ENCODE data around the gene CAPN11. TPM values are rescaled to one million over a fixed set of nuclear protein-coding genes. Genes with fewer than 3 reads are reported as not detected.
A peak's percentile ranks its signal among the peaks of the same experiment; 100 is the strongest.

The CAPN11 gene
- total RNA-seq, 1 experiment from 2014 or later = not detected

GRCh38 chr6:44217332-44218143 lies 58.9 kb downstream of the CAPN11 start:
- H2AFZ ChIP-seq (ENCODE audit: low read length) = no peak overlapping the region
- H3K79me2 ChIP-seq (ENCODE audit: low read length) = no peaks in the 10 kb centered on the region
- intact Hi-C loops (cut with micrococcal nuclease) = no loop called here
- peaks cover 4% of the 10 kb centered on the region for H3F3A ChIP-seq (ENCODE audit: low read length, unreplicated experiment)
- DNase-seq (no peak), ATAC-seq (no peak)
- H3K9me3 ChIP-seq (ENCODE audit: low read length) = no peaks in the 10 kb centered on the region
- BruUV-seq (replicated peaks) = no TSS peak
- CTCF ChIA-PET = no interaction called here
- no peak overlapping the region for H3K27ac ChIP-seq (ENCODE audit: low read length)
- H3K27me3 ChIP-seq (ENCODE audit: low read length) = no peaks in the 10 kb centered on the region
- no peak overlapping the region for H3K9ac ChIP-seq (ENCODE audit: low read length)
- H3K4me2 ChIP-seq (ENCODE audit: low read length) = no peak overlapping the region
- peaks cover 19% of the 10 kb centered on the region; the same call in 1 of the 2 replicates for H3K4me1 ChIP-seq (ENCODE audit: insufficient read depth, low read length)
- TF ChIP-seq EZH2 (IDR thresholded peaks at IDR 0.05; ENCODE audit: low read length, unreplicated experiment) (no peak), EZH2phosphoT487 (IDR thresholded peaks at IDR 0.05; ENCODE audit: borderline replicate concordance, low read length) (no peak)
- TF ChIP-seq, protein P1, sequence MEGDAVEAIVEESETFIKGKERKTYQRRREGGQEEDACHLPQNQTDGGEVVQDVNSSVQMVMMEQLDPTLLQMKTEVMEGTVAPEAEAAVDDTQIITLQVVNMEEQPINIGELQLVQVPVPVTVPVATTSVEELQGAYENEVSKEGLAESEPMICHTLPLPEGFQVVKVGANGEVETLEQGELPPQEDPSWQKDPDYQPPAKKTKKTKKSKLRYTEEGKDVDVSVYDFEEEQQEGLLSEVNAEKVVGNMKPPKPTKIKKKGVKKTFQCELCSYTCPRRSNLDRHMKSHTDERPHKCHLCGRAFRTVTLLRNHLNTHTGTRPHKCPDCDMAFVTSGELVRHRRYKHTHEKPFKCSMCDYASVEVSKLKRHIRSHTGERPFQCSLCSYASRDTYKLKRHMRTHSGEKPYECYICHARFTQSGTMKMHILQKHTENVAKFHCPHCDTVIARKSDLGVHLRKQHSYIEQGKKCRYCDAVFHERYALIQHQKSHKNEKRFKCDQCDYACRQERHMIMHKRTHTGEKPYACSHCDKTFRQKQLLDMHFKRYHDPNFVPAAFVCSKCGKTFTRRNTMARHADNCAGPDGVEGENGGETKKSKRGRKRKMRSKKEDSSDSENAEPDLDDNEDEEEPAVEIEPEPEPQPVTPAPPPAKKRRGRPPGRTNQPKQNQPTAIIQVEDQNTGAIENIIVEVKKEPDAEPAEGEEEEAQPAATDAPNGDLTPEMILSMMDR (conservative IDR thresholded peaks at IDR 0.05; ENCODE audit: low read depth, low read length) = no peak
- no peaks in the 10 kb centered on the region for H4K20me1 ChIP-seq (ENCODE audit: low read length)
- H3K9me2 ChIP-seq (replicated peaks; ENCODE audit: low read length) = no peaks in the 10 kb centered on the region
- POLR2A ChIA-PET (ENCODE audit: unreplicated experiment) = no interaction called here
- no peak overlapping the region for H3K4me3 ChIP-seq (ENCODE audit: low read length)
- no peaks in the 10 kb centered on the region for H3K36me3 ChIP-seq (ENCODE audit: low read depth, low read length)

GRCh38 chr6:44219053-44219814 lies 60.6 kb downstream of the CAPN11 start:
- peaks cover 21% of the 10 kb centered on the region for H3K4me1 ChIP-seq (ENCODE audit: insufficient read depth, low read length)
- peak; percentile 72 for DNase-seq
- BruUV-seq (replicated peaks) = TSS peak; percentile 60

More at GRCh38 chr6:44219053-44219814, 60.6 kb downstream of the CAPN11 start:
- ChIA-PET POLR2A (ENCODE audit: unreplicated experiment) (no interaction called here), CTCF (no interaction called here)
- Histone ChIP-seq H3K27me3 (ENCODE audit: low read length) (no peaks in the 10 kb centered on the region), H3F3A (ENCODE audit: low read length, unreplicated experiment) (peaks cover 4% of the 10 kb centered on the region), H3K27ac (ENCODE audit: low read length) (no peak overlapping the region), H3K9me3 (ENCODE audit: low read length) (no peaks in the 10 kb centered on the region), H3K4me3 (ENCODE audit: low read length) (peak overlapping the region; percentile 70), H3K9ac (ENCODE audit: low read length) (peak overlapping the region; percentile 52; the same call in 1 of the 2 replicates), H3K9me2 (replicated peaks; ENCODE audit: low read length) (no peaks in the 10 kb centered on the region), H4K20me1 (ENCODE audit: low read length) (no peaks in the 10 kb centered on the region), H3K79me2 (ENCODE audit: low read length) (peaks cover 5% of the 10 kb centered on the region), H2AFZ (ENCODE audit: low read length) (peak overlapping the region; percentile 98), H3K4me2 (ENCODE audit: low read length) (peak overlapping the region; percentile 85), H3K36me3 (ENCODE audit: low read depth, low read length) (no peaks in the 10 kb centered on the region)
- intact Hi-C loops (cut with micrococcal nuclease) = no loop called here
- TF ChIP-seq EZH2phosphoT487 (IDR thresholded peaks at IDR 0.05; ENCODE audit: borderline replicate concordance, low read length) = no peak
- TF ChIP-seq, protein P1 (conservative IDR thresholded peaks at IDR 0.05; ENCODE audit: low read depth, low read length) = no peak
- no peak for TF ChIP-seq EZH2 (IDR thresholded peaks at IDR 0.05; ENCODE audit: low read length, unreplicated experiment)
- peak; percentile 58 for ATAC-seq
